ENCODE data around the gene GALNT10. TPM values are rescaled to one million over a fixed set of nuclear protein-coding genes. Genes with fewer than 3 reads are reported as not detected.
A peak's percentile ranks its signal among the peaks of the same experiment; 100 is the strongest.

The GALNT10 gene
- total and polyA plus RNA-seq, 2 experiments from 2014 or later: 3.2 to 12.9 TPM

DNA sequence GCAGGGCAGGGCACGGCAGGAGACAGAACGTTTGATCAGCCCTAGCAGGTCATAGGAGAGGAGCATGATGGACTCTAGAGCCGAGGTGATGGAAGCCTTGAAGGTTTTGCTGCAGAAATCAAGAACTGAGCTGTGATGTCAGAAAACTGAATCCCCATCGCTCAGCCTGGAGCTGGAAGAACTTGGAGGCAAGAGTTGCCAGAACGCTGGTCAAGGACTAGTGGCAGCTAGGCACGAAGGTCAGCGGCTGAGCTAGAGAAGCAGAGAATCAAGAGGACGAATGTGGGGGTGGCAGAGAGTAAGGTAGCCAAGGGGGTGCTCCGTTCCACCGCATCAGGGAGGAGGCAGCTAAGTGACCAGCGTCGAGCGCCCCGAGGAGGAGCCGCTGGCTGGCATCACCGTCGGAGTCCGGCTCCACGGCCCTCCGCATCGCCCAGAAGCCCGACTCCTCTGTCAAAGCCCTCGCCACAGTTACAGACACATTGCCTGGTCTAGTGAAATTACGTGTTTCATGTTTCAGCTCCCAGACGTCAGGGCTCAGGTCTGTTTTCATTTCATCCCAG is 1.2 kb upstream of the GALNT10 start:
- H3K79me2 ChIP-seq (replicated peaks; ENCODE audit: insufficient read depth): peaks cover 12% of the 10 kb centered on the region; the same call in 1 of the 2 replicates

More for the DNA sequence above, 1.2 kb upstream of the GALNT10 start:
- Histone ChIP-seq H3K4me2 (peak overlapping the region; percentile 96), H3K27ac (ENCODE audit: low read depth) (no peak overlapping the region), H4K20me1 (replicated peaks; ENCODE audit: insufficient read depth) (peaks cover 3% of the 10 kb centered on the region; the same call in 1 of the 2 replicates), H3K27me3 (ENCODE audit: insufficient read depth) (peaks cover 54% of the 10 kb centered on the region), H3F3A (replicated peaks; ENCODE audit: low read depth) (peaks cover 11% of the 10 kb centered on the region; the same call in 1 of the 2 replicates), H3K4me1 (ENCODE audit: insufficient read depth) (peaks cover 38% of the 10 kb centered on the region), H3K4me3 (peak overlapping the region; percentile 73), H2AFZ (peak overlapping the region; percentile 99), H3K9me2 (ENCODE audit: insufficient read depth) (no peaks in the 10 kb centered on the region), H3K36me3 (ENCODE audit: insufficient read depth) (no peaks in the 10 kb centered on the region)
- ATAC-seq (peak; percentile 22), DNase-seq (ENCODE audit: low spot score) (peak; percentile 31)
- Mint-ChIP-seq H3K27ac (no peak overlapping the region), H3K9me3 (no peaks in the 10 kb centered on the region), H3K36me3 (ENCODE audit: low read depth) (no peaks in the 10 kb centered on the region; the same call in 2 of the 3 replicates), H3K27me3 (ENCODE audit: insufficient read depth, low read depth, poor library complexity) (peaks cover 27% of the 10 kb centered on the region), H3K4me3 (peak overlapping the region; percentile 77), H3K4me1 (peaks cover 40% of the 10 kb centered on the region)
- TF ChIP-seq JUNB (IDR thresholded peaks at IDR 0.05; ENCODE audit: unreplicated experiment) (no peak), ZNF114 (CRISPR knock-in tag; IDR thresholded peaks at IDR 0.05) (no peak), EZH2 (IDR thresholded peaks at IDR 0.05; ENCODE audit: low read depth, unreplicated experiment) (no peak), ZNF331 (CRISPR knock-in tag; IDR thresholded peaks at IDR 0.05; ENCODE audit: low read depth) (no peak), STAT1 (IDR thresholded peaks at IDR 0.05; ENCODE audit: unreplicated experiment) (no peak), NANOG (IDR thresholded peaks at IDR 0.05; ENCODE audit: borderline replicate concordance) (no peak), POLR2AphosphoS5 (IDR thresholded peaks at IDR 0.05; ENCODE audit: low read depth) (no peak)
- TF ChIP-seq, protein P1, sequence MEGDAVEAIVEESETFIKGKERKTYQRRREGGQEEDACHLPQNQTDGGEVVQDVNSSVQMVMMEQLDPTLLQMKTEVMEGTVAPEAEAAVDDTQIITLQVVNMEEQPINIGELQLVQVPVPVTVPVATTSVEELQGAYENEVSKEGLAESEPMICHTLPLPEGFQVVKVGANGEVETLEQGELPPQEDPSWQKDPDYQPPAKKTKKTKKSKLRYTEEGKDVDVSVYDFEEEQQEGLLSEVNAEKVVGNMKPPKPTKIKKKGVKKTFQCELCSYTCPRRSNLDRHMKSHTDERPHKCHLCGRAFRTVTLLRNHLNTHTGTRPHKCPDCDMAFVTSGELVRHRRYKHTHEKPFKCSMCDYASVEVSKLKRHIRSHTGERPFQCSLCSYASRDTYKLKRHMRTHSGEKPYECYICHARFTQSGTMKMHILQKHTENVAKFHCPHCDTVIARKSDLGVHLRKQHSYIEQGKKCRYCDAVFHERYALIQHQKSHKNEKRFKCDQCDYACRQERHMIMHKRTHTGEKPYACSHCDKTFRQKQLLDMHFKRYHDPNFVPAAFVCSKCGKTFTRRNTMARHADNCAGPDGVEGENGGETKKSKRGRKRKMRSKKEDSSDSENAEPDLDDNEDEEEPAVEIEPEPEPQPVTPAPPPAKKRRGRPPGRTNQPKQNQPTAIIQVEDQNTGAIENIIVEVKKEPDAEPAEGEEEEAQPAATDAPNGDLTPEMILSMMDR (conservative IDR thresholded peaks at IDR 0.05; ENCODE audit: low read depth in 2 of 2): no peak
- TF ChIP-seq, protein P2, sequence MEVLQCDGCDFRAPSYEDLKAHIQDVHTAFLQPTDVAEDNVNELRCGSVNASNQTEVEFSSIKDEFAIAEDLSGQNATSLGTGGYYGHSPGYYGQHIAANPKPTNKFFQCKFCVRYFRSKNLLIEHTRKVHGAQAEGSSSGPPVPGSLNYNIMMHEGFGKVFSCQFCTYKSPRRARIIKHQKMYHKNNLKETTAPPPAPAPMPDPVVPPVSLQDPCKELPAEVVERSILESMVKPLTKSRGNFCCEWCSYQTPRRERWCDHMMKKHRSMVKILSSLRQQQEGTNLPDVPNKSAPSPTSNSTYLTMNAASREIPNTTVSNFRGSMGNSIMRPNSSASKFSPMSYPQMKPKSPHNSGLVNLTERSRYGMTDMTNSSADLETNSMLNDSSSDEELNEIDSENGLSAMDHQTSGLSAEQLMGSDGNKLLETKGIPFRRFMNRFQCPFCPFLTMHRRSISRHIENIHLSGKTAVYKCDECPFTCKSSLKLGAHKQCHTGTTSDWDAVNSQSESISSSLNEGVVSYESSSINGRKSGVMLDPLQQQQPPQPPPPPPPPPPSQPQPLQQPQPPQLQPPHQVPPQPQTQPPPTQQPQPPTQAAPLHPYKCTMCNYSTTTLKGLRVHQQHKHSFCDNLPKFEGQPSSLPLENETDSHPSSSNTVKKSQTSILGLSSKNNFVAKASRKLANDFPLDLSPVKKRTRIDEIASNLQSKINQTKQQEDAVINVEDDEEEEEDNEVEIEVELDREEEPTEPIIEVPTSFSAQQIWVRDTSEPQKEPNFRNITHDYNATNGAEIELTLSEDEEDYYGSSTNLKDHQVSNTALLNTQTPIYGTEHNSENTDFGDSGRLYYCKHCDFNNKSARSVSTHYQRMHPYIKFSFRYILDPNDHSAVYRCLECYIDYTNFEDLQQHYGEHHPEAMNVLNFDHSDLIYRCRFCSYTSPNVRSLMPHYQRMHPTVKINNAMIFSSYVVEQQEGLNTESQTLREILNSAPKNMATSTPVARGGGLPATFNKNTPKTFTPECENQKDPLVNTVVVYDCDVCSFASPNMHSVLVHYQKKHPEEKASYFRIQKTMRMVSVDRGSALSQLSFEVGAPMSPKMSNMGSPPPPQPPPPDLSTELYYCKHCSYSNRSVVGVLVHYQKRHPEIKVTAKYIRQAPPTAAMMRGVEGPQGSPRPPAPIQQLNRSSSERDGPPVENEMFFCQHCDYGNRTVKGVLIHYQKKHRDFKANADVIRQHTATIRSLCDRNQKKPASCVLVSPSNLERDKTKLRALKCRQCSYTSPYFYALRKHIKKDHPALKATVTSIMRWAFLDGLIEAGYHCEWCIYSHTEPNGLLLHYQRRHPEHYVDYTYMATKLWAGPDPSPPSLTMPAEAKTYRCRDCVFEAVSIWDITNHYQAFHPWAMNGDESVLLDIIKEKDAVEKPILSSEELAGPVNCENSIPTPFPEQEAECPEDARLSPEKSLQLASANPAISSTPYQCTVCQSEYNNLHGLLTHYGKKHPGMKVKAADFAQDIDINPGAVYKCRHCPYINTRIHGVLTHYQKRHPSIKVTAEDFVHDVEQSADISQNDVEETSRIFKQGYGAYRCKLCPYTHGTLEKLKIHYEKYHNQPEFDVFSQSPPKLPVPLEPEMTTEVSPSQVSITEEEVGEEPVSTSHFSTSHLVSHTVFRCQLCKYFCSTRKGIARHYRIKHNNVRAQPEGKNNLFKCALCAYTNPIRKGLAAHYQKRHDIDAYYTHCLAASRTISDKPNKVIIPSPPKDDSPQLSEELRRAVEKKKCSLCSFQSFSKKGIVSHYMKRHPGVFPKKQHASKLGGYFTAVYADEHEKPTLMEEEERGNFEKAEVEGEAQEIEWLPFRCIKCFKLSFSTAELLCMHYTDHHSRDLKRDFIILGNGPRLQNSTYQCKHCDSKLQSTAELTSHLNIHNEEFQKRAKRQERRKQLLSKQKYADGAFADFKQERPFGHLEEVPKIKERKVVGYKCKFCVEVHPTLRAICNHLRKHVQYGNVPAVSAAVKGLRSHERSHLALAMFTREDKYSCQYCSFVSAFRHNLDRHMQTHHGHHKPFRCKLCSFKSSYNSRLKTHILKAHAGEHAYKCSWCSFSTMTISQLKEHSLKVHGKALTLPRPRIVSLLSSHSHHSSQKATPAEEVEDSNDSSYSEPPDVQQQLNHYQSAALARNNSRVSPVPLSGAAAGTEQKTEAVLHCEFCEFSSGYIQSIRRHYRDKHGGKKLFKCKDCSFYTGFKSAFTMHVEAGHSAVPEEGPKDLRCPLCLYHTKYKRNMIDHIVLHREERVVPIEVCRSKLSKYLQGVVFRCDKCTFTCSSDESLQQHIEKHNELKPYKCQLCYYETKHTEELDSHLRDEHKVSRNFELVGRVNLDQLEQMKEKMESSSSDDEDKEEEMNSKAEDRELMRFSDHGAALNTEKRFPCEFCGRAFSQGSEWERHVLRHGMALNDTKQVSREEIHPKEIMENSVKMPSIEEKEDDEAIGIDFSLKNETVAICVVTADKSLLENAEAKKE (CRISPR knock-in tag; IDR thresholded peaks at IDR 0.05): no peak
- TF ChIP-seq, protein P3, sequence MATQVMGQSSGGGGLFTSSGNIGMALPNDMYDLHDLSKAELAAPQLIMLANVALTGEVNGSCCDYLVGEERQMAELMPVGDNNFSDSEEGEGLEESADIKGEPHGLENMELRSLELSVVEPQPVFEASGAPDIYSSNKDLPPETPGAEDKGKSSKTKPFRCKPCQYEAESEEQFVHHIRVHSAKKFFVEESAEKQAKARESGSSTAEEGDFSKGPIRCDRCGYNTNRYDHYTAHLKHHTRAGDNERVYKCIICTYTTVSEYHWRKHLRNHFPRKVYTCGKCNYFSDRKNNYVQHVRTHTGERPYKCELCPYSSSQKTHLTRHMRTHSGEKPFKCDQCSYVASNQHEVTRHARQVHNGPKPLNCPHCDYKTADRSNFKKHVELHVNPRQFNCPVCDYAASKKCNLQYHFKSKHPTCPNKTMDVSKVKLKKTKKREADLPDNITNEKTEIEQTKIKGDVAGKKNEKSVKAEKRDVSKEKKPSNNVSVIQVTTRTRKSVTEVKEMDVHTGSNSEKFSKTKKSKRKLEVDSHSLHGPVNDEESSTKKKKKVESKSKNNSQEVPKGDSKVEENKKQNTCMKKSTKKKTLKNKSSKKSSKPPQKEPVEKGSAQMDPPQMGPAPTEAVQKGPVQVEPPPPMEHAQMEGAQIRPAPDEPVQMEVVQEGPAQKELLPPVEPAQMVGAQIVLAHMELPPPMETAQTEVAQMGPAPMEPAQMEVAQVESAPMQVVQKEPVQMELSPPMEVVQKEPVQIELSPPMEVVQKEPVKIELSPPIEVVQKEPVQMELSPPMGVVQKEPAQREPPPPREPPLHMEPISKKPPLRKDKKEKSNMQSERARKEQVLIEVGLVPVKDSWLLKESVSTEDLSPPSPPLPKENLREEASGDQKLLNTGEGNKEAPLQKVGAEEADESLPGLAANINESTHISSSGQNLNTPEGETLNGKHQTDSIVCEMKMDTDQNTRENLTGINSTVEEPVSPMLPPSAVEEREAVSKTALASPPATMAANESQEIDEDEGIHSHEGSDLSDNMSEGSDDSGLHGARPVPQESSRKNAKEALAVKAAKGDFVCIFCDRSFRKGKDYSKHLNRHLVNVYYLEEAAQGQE (IDR thresholded peaks at IDR 0.05; ENCODE audit: unreplicated experiment): no peak

Measured in GM23338 (cell line).